Chondrocyte (in vitro differentiated cells): Measurements from ENCODE around the gene PDRG1. TPM values are rescaled to one million over a fixed set of nuclear protein-coding genes. Genes with fewer than 3 reads are reported as not detected.

Experiments used
- DNase-seq: peaks from one replicate; pipeline ENCODE4 v3.0.0; 2021; ENCODE audit warnings: mixed read lengths, low spot score
- H3K27ac Mint-ChIP-seq: one replicate; pipeline ENCODE4 v1.8.0; 2021; ENCODE audit warnings: mild to moderate bottlenecking, moderate library complexity, mixed read lengths; ENCODE audit not compliant: unreplicated experiment
- H3K27me3 Mint-ChIP-seq: 2 replicates; pipeline ENCODE4 v1.8.0; 2021; ENCODE audit warnings: low read depth, mixed read lengths
- H3K36me3 Mint-ChIP-seq: 2 replicates; pipeline ENCODE4 v1.8.0; 2021; ENCODE audit warnings: low read depth, mixed read lengths
- H3K4me1 Mint-ChIP-seq: 2 replicates; pipeline ENCODE4 v1.8.0; 2021; ENCODE audit warnings: low read depth, mild to moderate bottlenecking, mixed read lengths
- H3K4me3 Mint-ChIP-seq: one replicate; pipeline ENCODE4 v1.8.0; 2021; ENCODE audit warnings: mild to moderate bottlenecking, moderate library complexity, mixed read lengths; ENCODE audit not compliant: unreplicated experiment
- H3K9me3 Mint-ChIP-seq: 2 replicates; pipeline ENCODE4 v1.8.0; 2021; ENCODE audit warnings: low read depth, mixed read lengths
- total RNA-seq: library from RNA; stranded (reverse); gene quantifications from 3 replicates; pipeline ENCODE4 v1.2.1, GENCODE V29; 2021
- TF ChIP-seq, protein P1 (sequence below): fragments of 200-600 bp; sonication (generic); IDR thresholded peaks from 2 replicates; pipeline ENCODE4 v1.5.0; 2021; ENCODE audit warnings: antibody characterized with exemption, mild to moderate bottlenecking, moderate library complexity

Gene PDRG1
- total RNA-seq, 1 donor from 2014 or later = 19.0 TPM

DNA sequence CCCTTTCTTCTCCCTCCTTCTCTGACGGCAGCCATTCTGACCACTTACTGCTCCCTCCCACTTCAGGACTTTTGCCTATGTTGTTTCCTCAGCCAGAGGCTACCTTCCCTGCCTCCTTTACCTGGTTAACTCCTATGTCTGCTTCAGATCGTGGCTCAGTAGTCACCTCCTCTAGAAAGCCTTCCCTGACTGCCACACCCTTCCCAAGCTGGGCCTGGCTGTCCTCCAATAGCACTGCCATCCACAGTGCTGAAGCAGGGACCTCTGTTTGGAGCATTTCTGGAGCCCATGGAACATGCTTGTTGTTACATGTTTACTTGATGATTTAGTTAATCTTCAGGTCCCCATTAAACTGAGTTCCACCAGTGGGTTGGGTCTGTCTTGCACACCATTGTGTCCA, 29.9 kb upstream of the PDRG1 start:
- TF ChIP-seq, protein P1, sequence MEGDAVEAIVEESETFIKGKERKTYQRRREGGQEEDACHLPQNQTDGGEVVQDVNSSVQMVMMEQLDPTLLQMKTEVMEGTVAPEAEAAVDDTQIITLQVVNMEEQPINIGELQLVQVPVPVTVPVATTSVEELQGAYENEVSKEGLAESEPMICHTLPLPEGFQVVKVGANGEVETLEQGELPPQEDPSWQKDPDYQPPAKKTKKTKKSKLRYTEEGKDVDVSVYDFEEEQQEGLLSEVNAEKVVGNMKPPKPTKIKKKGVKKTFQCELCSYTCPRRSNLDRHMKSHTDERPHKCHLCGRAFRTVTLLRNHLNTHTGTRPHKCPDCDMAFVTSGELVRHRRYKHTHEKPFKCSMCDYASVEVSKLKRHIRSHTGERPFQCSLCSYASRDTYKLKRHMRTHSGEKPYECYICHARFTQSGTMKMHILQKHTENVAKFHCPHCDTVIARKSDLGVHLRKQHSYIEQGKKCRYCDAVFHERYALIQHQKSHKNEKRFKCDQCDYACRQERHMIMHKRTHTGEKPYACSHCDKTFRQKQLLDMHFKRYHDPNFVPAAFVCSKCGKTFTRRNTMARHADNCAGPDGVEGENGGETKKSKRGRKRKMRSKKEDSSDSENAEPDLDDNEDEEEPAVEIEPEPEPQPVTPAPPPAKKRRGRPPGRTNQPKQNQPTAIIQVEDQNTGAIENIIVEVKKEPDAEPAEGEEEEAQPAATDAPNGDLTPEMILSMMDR = no peak
- no peak for DNase-seq

GRCh38 chr20:31979713-31980426, 28.0 kb upstream of the PDRG1 start:
- Mint-ChIP-seq H3K9me3 (no peaks in the 10 kb centered on the region), H3K27me3 (peaks cover 37% of the 10 kb centered on the region), H3K4me1 (peaks cover 4% of the 10 kb centered on the region), H3K27ac (no peak overlapping the region), H3K36me3 (no peaks in the 10 kb centered on the region), H3K4me3 (no peak overlapping the region)
- no peak for DNase-seq
- TF ChIP-seq, protein P1 = no peak

More for the DNA sequence above, 29.9 kb upstream of the PDRG1 start:
- Mint-ChIP-seq H3K9me3 (no peaks in the 10 kb centered on the region), H3K36me3 (no peaks in the 10 kb centered on the region), H3K4me3 (no peak overlapping the region), H3K27ac (no peak overlapping the region), H3K27me3 (peaks cover 29% of the 10 kb centered on the region), H3K4me1 (no peaks in the 10 kb centered on the region)

DNA sequence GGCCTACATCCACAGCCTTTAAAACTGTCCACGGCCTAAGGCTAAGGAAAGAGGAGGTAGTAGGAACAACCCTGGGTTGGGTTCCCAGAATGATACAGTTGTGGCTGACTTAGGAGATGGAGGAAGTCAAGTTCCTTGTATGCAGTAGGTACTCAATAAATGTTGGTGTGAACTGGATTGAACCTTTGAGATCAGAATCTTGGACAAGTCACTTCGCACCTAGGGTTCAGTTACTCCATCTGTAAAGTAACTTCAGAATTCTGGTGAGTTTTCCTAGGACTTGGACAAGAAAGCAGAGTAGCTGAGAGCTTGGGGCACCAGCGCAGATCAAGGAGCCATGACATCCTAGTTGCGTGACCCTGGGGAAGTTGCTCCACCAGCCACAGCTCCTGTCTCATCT, 25.2 kb upstream of the PDRG1 start:
- no peak overlapping the region for H3K4me3 Mint-ChIP-seq
- TF ChIP-seq, protein P1 = no peak

DNA sequence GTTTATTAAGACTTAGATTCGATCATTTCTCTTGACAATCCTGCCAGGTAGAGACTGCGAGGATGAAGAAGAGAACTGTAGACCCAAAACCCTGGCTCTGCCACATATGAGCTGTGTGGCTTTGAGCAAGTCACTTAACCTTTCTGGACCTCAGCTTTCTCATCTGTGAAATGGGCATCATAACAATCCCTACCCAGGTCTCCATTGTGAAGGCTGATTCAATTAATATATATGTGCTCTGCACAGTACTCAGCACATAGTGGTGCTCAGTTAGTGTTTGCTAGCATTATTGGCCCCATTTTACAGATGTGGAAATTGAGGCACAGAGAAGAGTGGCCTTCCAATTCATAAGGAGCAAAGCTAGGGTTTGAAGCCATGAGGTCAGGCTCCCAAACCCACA, 24.0 kb upstream of the PDRG1 start:
- H3K27me3 Mint-ChIP-seq = peaks cover 27% of the 10 kb centered on the region
- peaks cover 15% of the 10 kb centered on the region for H3K4me1 Mint-ChIP-seq
- DNase-seq = no peak
- TF ChIP-seq, protein P1 = no peak
- no peak overlapping the region for H3K27ac Mint-ChIP-seq
- no peak overlapping the region for H3K4me3 Mint-ChIP-seq
- H3K36me3 Mint-ChIP-seq = no peaks in the 10 kb centered on the region
- no peaks in the 10 kb centered on the region for H3K9me3 Mint-ChIP-seq

More for the DNA sequence above, 25.2 kb upstream of the PDRG1 start:
- Mint-ChIP-seq H3K27ac (no peak overlapping the region), H3K36me3 (no peaks in the 10 kb centered on the region), H3K27me3 (peaks cover 28% of the 10 kb centered on the region), H3K4me1 (peaks cover 14% of the 10 kb centered on the region), H3K9me3 (no peaks in the 10 kb centered on the region)
- DNase-seq = no peak

DNA sequence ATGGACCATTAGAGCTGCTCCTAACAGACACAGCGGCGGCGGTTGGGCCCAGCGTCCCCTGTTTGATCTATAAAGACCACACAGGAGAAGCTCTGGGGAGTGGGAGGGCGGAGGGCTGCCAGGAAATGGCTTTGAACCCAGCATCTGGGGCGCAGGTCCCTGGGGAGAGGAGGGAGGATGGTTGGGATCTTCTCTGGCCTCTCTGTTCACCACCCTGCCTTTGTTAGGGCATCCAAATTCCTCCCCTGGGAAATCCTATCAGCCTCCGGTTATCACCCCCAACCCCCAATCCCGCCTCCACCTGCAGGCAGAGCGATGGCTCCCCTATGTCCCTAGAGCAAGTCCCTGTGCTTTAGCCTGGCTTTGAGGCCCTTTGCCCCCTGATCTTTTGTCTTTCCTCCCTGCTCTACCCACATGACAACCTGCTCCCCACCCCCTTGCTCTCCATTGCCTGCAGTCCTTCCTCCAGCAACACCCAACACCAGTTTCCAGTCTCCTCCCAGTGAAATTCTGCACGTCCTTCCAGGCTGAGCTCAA, 23.2 kb upstream of the PDRG1 start:
- Mint-ChIP-seq H3K4me3 (no peak overlapping the region), H3K36me3 (no peaks in the 10 kb centered on the region), H3K27me3 (peaks cover 32% of the 10 kb centered on the region), H3K27ac (no peak overlapping the region), H3K9me3 (no peaks in the 10 kb centered on the region), H3K4me1 (peaks cover 15% of the 10 kb centered on the region)
- TF ChIP-seq, protein P1 = no peak
- DNase-seq = no peak
